Activated naive CD8-positive, alpha-beta T cell treated with anti-CD3 and anti-CD28 coated beads, Interleukin-2, amount 10 ng/mL, durations not matched to agents 7 days and 5 days (primary cell): ENCODE data around the gene SMIM12. TPM values are rescaled to one million over a fixed set of nuclear protein-coding genes. Genes with fewer than 3 reads are reported as not detected.
"Not testable (repeated sequence)": the region's sequence is repeated elsewhere in the genome, so short reads cannot be mapped to it uniquely, and the experiment has no call there.

ENCODE experiments used
- ATAC-seq: fragments of 150-1000 bp; cut with Tn5 transposase; one replicate; pipeline ENCODE4 v1.10.0; 2021; ENCODE audit warnings: low read depth, moderate library complexity
- POLR2A ChIA-PET: fragments of 350-600 bp; sonication (Branson Sonifier 250); formaldehyde crosslinking; loops from one replicate; lab custom pipeline; 2021; ENCODE audit warnings: antibody characterized with exemption; lab: Charles Lee
- DNase-seq: peaks from one replicate; pipeline ENCODE4 v3.0.0; 2021
- H3K27ac Mint-ChIP-seq: one replicate; pipeline ENCODE4 v1.8.0; 2022; ENCODE audit warnings: mild to moderate bottlenecking, mixed read lengths
- H3K27me3 Mint-ChIP-seq: one replicate; pipeline ENCODE4 v1.8.0; 2022; ENCODE audit warnings: mild to moderate bottlenecking, moderate library complexity, mixed read lengths
- H3K36me3 Mint-ChIP-seq: one replicate; pipeline ENCODE4 v1.8.0; 2021; ENCODE audit warnings: mild to moderate bottlenecking, mixed read lengths
- H3K4me1 Mint-ChIP-seq: one replicate; pipeline ENCODE4 v1.8.0; 2021; ENCODE audit warnings: mixed read lengths
- H3K4me3 Mint-ChIP-seq: one replicate; pipeline ENCODE4 v1.8.0; 2022; ENCODE audit warnings: mild to moderate bottlenecking, moderate library complexity, mixed read lengths
- H3K9me3 Mint-ChIP-seq: one replicate; pipeline ENCODE4 v1.8.0; 2021; ENCODE audit warnings: mixed read lengths
- total RNA-seq, 2 experiments: library from RNA; stranded (reverse); gene quantifications; one replicate each; pipeline ENCODE4 v1.2.3, GENCODE V29; 2021

SMIM12 gene
- total RNA-seq, 2 experiments from 2014 or later, result 51.9 to 53.0 TPM

GRCh38 chr1:34825455-34826091 lies 34.0 kb downstream of the SMIM12 start:
- Mint-ChIP-seq H3K27ac (no peak overlapping the region), H3K36me3 (no peaks in the 10 kb centered on the region), H3K4me1 (no peaks in the 10 kb centered on the region), H3K4me3 (no peak overlapping the region), H3K9me3 (no peaks in the 10 kb centered on the region), H3K27me3 (no peaks in the 10 kb centered on the region)
- POLR2A ChIA-PET, result no interaction called here
- no peak for ATAC-seq
- DNase-seq, result no peak

- Mint-ChIP-seq H3K9me3 (no peaks in the 10 kb centered on the region), H3K4me1 (no peaks in the 10 kb centered on the region), H3K36me3 (no peaks in the 10 kb centered on the region), H3K4me3 (no peak overlapping the region), H3K27me3 (no peaks in the 10 kb centered on the region), H3K27ac (no peak overlapping the region)
- POLR2A ChIA-PET, result no interaction called here
- DNase-seq, result no peak
- ATAC-seq, result no peak
Measured at GRCh38 chr1:34824817-34825454, 34.6 kb downstream of the SMIM12 start.

GRCh38 chr1:34822202-34822601 lies 37.3 kb downstream of the SMIM12 start:
- Mint-ChIP-seq H3K36me3 (no peaks in the 10 kb centered on the region), H3K27ac (no peak overlapping the region), H3K27me3 (peaks cover 1% of the 10 kb centered on the region), H3K4me1 (no peaks in the 10 kb centered on the region), H3K4me3 (no peak overlapping the region), H3K9me3 (no peaks in the 10 kb centered on the region)
- ATAC-seq (no peak), DNase-seq (no peak)
- POLR2A ChIA-PET, result no interaction called here

DNA sequence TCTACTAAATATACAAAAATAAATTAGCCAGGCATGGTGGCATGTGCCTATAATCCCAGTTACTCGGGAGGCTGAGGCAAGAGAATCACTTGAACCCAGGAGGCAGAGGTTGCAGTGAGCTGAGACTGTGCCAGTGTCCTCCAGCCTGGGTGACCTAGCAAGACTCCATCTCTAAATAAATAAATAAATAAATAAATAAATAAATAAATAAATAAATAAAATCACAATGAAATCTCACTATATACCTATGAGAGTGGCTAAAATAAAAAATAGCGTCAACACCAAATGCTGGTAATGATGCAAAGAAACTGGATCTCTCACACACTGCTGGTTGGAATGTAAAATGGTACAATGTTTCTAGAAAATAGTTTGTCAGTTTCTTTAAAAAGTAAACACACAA lies 40.7 kb downstream of the SMIM12 start:
- DNase-seq, H3K9me3 Mint-ChIP-seq, H3K27ac Mint-ChIP-seq, H3K4me1 Mint-ChIP-seq, POLR2A ChIA-PET, H3K36me3 Mint-ChIP-seq, ATAC-seq, H3K4me3 Mint-ChIP-seq, H3K27me3 Mint-ChIP-seq: not testable (repeated sequence)

GRCh38 chr1:34816778-34817177 lies 42.8 kb downstream of the SMIM12 start:
- Mint-ChIP-seq H3K27ac (no peak overlapping the region), H3K27me3 (peaks cover 1% of the 10 kb centered on the region), H3K4me3 (no peak overlapping the region), H3K4me1 (peaks cover 2% of the 10 kb centered on the region), H3K9me3 (no peaks in the 10 kb centered on the region), H3K36me3 (peaks cover 3% of the 10 kb centered on the region)
- DNase-seq, result no peak
- ATAC-seq, result no peak
- POLR2A ChIA-PET, result no interaction called here

DNA sequence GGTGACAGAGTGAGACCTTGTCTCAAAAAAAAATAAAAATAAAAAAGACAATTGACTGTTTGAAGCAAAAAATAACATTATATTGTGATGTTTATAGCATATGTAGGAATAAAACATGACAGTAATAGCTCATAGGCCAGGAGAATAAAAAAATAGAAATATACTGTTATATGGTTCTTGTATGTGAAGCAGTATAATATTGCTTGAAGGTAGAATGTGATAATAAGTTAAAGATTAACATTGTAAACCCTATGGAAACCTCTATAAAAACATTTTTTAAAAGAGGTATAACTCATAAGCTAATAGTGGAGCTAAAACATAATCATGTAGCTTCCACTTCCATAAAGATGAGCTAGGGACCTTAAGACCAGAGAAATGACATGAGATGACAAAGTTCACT lies 43.2 kb downstream of the SMIM12 start:
- no peak for DNase-seq
- Mint-ChIP-seq H3K27me3 (peaks cover 1% of the 10 kb centered on the region), H3K4me3 (no peak overlapping the region), H3K36me3 (peaks cover 3% of the 10 kb centered on the region), H3K27ac (no peak overlapping the region), H3K9me3 (no peaks in the 10 kb centered on the region), H3K4me1 (peaks cover 2% of the 10 kb centered on the region)
- POLR2A ChIA-PET, result no interaction called here
- no peak for ATAC-seq

- POLR2A ChIA-PET, H3K27me3 Mint-ChIP-seq, H3K4me1 Mint-ChIP-seq, H3K27ac Mint-ChIP-seq, H3K9me3 Mint-ChIP-seq, H3K4me3 Mint-ChIP-seq, H3K36me3 Mint-ChIP-seq, DNase-seq, ATAC-seq: not testable (repeated sequence)
Measured at GRCh38 chr1:34810781-34811180, 48.8 kb downstream of the SMIM12 start.

- H3K36me3 Mint-ChIP-seq, result peaks cover 5% of the 10 kb centered on the region
- H3K9me3 Mint-ChIP-seq, result peaks cover 5% of the 10 kb centered on the region
- no peak overlapping the region for H3K4me3 Mint-ChIP-seq
- H3K27ac Mint-ChIP-seq, result no peak overlapping the region
- ATAC-seq (no peak), DNase-seq (no peak)
- peaks cover 3% of the 10 kb centered on the region for H3K4me1 Mint-ChIP-seq
- no peaks in the 10 kb centered on the region for H3K27me3 Mint-ChIP-seq
- POLR2A ChIA-PET, result no interaction called here
Measured at GRCh38 chr1:34808051-34808810, 51.3 kb downstream of the SMIM12 start.

DNA sequence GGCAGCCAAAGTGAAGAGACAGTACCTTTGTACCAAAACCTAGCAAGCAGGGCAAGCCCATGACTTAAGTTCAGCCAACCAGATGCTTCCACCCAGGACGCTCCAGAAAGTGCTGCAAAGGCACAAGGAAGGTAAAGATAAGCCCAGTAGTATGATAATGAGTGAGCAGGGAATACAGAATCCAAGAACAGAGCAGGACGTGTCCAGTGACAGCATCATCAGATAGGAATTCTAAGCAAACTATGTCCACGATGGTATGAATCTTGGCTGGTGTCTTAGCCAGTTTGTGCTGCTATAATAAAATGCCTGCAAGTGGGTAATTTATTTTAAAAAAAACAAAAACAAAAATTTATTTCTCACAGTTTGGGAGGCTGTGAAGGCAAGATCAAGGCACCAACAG lies 53.2 kb downstream of the SMIM12 start:
- H3K4me3 Mint-ChIP-seq, result no peak overlapping the region
- H3K9me3 Mint-ChIP-seq, result peaks cover 7% of the 10 kb centered on the region
- H3K27me3 Mint-ChIP-seq, result no peaks in the 10 kb centered on the region
- POLR2A ChIA-PET, result no interaction called here
- ATAC-seq (no peak), DNase-seq (no peak)
- H3K27ac Mint-ChIP-seq, result no peak overlapping the region
- peaks cover 2% of the 10 kb centered on the region for H3K36me3 Mint-ChIP-seq
- H3K4me1 Mint-ChIP-seq, result peaks cover 3% of the 10 kb centered on the region

DNA sequence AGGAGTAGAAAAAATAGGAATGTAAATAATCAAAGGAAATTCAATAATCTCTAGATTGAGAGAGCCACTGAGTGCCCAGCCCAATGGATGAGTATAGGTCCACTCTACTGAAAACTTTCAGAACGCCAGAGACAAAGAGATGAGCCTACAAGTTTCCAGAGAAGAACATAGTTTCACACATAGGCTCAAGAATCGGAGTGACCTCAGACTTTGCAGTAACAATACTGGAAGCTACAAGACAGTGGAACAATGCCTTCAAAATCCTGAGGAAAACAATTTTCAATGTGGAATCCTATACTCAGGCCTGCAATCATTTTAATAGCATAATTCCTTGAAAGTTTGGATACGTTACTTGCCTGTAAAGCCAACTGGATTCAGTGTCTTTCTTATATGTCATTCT lies 55.8 kb downstream of the SMIM12 start:
- Mint-ChIP-seq H3K27me3 (no peaks in the 10 kb centered on the region), H3K4me3 (no peak overlapping the region), H3K4me1 (no peaks in the 10 kb centered on the region), H3K9me3 (peaks cover 3% of the 10 kb centered on the region), H3K27ac (no peak overlapping the region), H3K36me3 (no peaks in the 10 kb centered on the region)
- no peak for DNase-seq
- POLR2A ChIA-PET, result no interaction called here
- no peak for ATAC-seq

Other genes with a start within 250 kb of the SMIM12 start
- gene GJB5, start 104.7 kb downstream of the SMIM12 start, total RNA-seq, result not detected
- not detected for gene GJB4, start 100.0 kb downstream of the SMIM12 start, total RNA-seq
- gene GJB3, start 78.5 kb downstream of the SMIM12 start, total RNA-seq, result not detected
- gene GJA4, start 66.8 kb downstream of the SMIM12 start, total RNA-seq, result not detected
- under 1 TPM; 0.45 to 0.55 TPM for gene DLGAP3, start 69.9 kb upstream of the SMIM12 start, total RNA-seq
- gene TMEM35B, start 125.6 kb upstream of the SMIM12 start, total RNA-seq, result 10 to 100 TPM; 38.0 to 39.9 TPM
- gene ZMYM6, start 172.2 kb upstream of the SMIM12 start, total RNA-seq, result 10 to 100 TPM; 21.5 to 29.8 TPM
- gene ZMYM1, start 219.6 kb upstream of the SMIM12 start, total RNA-seq, result 10 to 100 TPM; 21.3 to 25.9 TPM